WTC11 (cell line): ENCODE results near the gene BMS1. TPM values are rescaled to one million over a fixed set of nuclear protein-coding genes. Genes with fewer than 3 reads are reported as not detected.

Experiments
- ATAC-seq: fragments of 200-7000 bp; cut with Tn5 transposase; 2 replicates; pipeline ENCODE4 v1.10.0; 2021; ENCODE audit warnings: mild to moderate bottlenecking, moderate library complexity
- CTCF ChIA-PET: fragments of 300-600 bp; sonication (Branson Sonifier 250); formaldehyde crosslinking; loops from one replicate; lab custom pipeline; 2021; ENCODE audit warnings: antibody characterized with exemption; lab: Charles Lee
- POLR2A ChIA-PET: fragments of 350-600 bp; sonication (Branson Sonifier 250); formaldehyde crosslinking; loops from one replicate; lab custom pipeline; 2021; ENCODE audit warnings: antibody characterized with exemption; lab: Charles Lee
- DNase-seq: peaks from one replicate; pipeline ENCODE4 v3.0.0; 2021; ENCODE audit warnings: low spot score
- H3K27ac Mint-ChIP-seq: 2 replicates; pipeline ENCODE4 v1.8.0; 2021; ENCODE audit warnings: mixed read lengths
- H3K27me3 Mint-ChIP-seq: 2 replicates; pipeline ENCODE4 v1.8.0; 2021; ENCODE audit warnings: low read depth, mild to moderate bottlenecking, moderate library complexity, mixed read lengths
- H3K36me3 Mint-ChIP-seq: 2 replicates; pipeline ENCODE4 v1.8.0; 2021; ENCODE audit warnings: mixed read lengths
- H3K4me1 Mint-ChIP-seq: 2 replicates; pipeline ENCODE4 v1.8.0; 2022; ENCODE audit warnings: mixed read lengths
- H3K4me3 Mint-ChIP-seq: 2 replicates; pipeline ENCODE4 v1.8.0; 2021; ENCODE audit warnings: mild to moderate bottlenecking, moderate library complexity, mixed read lengths
- H3K9me3 Mint-ChIP-seq: 2 replicates; pipeline ENCODE4 v1.8.0; 2021; ENCODE audit warnings: mixed read lengths
- CREM ChIP-seq: sonication (generic); formaldehyde crosslinking; IDR thresholded peaks from 2 replicates; pipeline ENCODE4 v1.8.1; 2022; ENCODE audit warnings: mild to moderate bottlenecking, missing genetic modification reagents, moderate library complexity
- ERG ChIP-seq: fragments of 250-450 bp; sonication (Bioruptor Pico); IDR thresholded peaks from 2 replicates; pipeline ENCODE4 v1.8.0; 2021; ENCODE audit warnings: mild to moderate bottlenecking
- ESRRA ChIP-seq: sonication (generic); formaldehyde crosslinking; IDR thresholded peaks from 2 replicates; pipeline ENCODE4 v1.8.1; 2022; ENCODE audit warnings: mild to moderate bottlenecking, missing genetic modification reagents, borderline replicate concordance
- FOXJ3 ChIP-seq: sonication (generic); formaldehyde crosslinking; IDR thresholded peaks from 2 replicates; pipeline ENCODE4 v1.9.0; 2021; ENCODE audit warnings: missing genetic modification reagents, mild to moderate bottlenecking, borderline replicate concordance
- FOXK1 ChIP-seq: sonication (generic); formaldehyde crosslinking; IDR thresholded peaks from 2 replicates; pipeline ENCODE4 v1.8.0; 2022; ENCODE audit warnings: mild to moderate bottlenecking, moderate library complexity, missing genetic modification reagents
- GABPB1 ChIP-seq: sonication (generic); formaldehyde crosslinking; IDR thresholded peaks from 2 replicates; pipeline ENCODE4 v1.8.1; 2023; ENCODE audit warnings: mild to moderate bottlenecking, missing genetic modification reagents
- GTF2I ChIP-seq: fragments of 250-450 bp; sonication (Bioruptor Pico); conservative IDR thresholded peaks from 2 replicates; pipeline ENCODE4 v1.4.0; 2021; ENCODE audit warnings: mild to moderate bottlenecking
- IRF1 ChIP-seq: sonication (generic); formaldehyde crosslinking; IDR thresholded peaks from 2 replicates; pipeline ENCODE4 v1.8.0; 2023; ENCODE audit warnings: missing genetic modification reagents
- MYBL2 ChIP-seq: sonication (generic); formaldehyde crosslinking; IDR thresholded peaks from 2 replicates; pipeline ENCODE4 v1.8.1; 2023; ENCODE audit warnings: mild to moderate bottlenecking, moderate library complexity, missing genetic modification reagents
- NFATC4 ChIP-seq: fragments of 250-450 bp; sonication (Bioruptor Pico); IDR thresholded peaks from 2 replicates; pipeline ENCODE4 v1.9.0; 2021; ENCODE audit warnings: mild to moderate bottlenecking
- NR1H2 ChIP-seq: sonication (generic); formaldehyde crosslinking; IDR thresholded peaks from 2 replicates; pipeline ENCODE4 v1.9.0; 2021; ENCODE audit warnings: mild to moderate bottlenecking, moderate library complexity, missing genetic modification reagents
- NR3C1 ChIP-seq: sonication (generic); formaldehyde crosslinking; conservative IDR thresholded peaks from 2 replicates; pipeline ENCODE4 v1.8.1; 2023; ENCODE audit warnings: low read depth, mild to moderate bottlenecking, missing genetic modification reagents
- PRDM15 ChIP-seq: sonication (generic); formaldehyde crosslinking; IDR thresholded peaks from 2 replicates; pipeline ENCODE4 v1.8.0; 2022; ENCODE audit warnings: missing genetic modification reagents
- PRRX2 ChIP-seq: fragments of 250-450 bp; sonication (Bioruptor Pico); IDR thresholded peaks from 2 replicates; pipeline ENCODE4 v1.8.0; 2021; ENCODE audit warnings: mild to moderate bottlenecking
- RELA ChIP-seq: sonication (generic); formaldehyde crosslinking; IDR thresholded peaks from 2 replicates; pipeline ENCODE4 v1.8.1; 2022; ENCODE audit warnings: missing genetic modification reagents, mild to moderate bottlenecking, borderline replicate concordance
- SMAD4 ChIP-seq: sonication (generic); formaldehyde crosslinking; IDR thresholded peaks from 2 replicates; pipeline ENCODE4 v1.8.0; 2022; ENCODE audit warnings: mild to moderate bottlenecking, missing genetic modification reagents
- SOX15 ChIP-seq: fragments of 250-450 bp; sonication (Bioruptor Pico); IDR thresholded peaks from 2 replicates; pipeline ENCODE4 v1.9.0; 2021; ENCODE audit warnings: mild to moderate bottlenecking
- TCF7 ChIP-seq: sonication (generic); formaldehyde crosslinking; IDR thresholded peaks from 2 replicates; pipeline ENCODE4 v1.8.0; 2022; ENCODE audit warnings: mild to moderate bottlenecking, low read depth, missing genetic modification reagents, moderate library complexity
- ZNF121 ChIP-seq: sonication (generic); formaldehyde crosslinking; IDR thresholded peaks from 2 replicates; pipeline ENCODE4 v1.8.0; 2023; ENCODE audit warnings: missing genetic modification reagents
- ZNF317 ChIP-seq: sonication (generic); formaldehyde crosslinking; IDR thresholded peaks from 2 replicates; pipeline ENCODE4 v1.8.1; 2023; ENCODE audit warnings: low read depth, mild to moderate bottlenecking, moderate library complexity, missing genetic modification reagents, borderline replicate concordance
- ZNF423 ChIP-seq: fragments of 250-450 bp; sonication (Bioruptor Pico); IDR thresholded peaks from 2 replicates; pipeline ENCODE4 v2.1.2; 2022; ENCODE audit warnings: mild to moderate bottlenecking, moderate library complexity
- ZNF532 ChIP-seq: fragments of 250-450 bp; sonication (Bioruptor Pico); IDR thresholded peaks from 2 replicates; pipeline ENCODE4 v1.9.0; 2021; ENCODE audit warnings: mild to moderate bottlenecking, borderline replicate concordance
- total RNA-seq: library from RNA; stranded (reverse); gene quantifications from 3 replicates; pipeline ENCODE4 v1.2.3, GENCODE V29; 2021

BMS1 gene
- total RNA-seq, 1 experiment from 2014 or later: 37.7 TPM

GRCh38 chr10:42801135-42801534, 18.5 kb downstream of the BMS1 start:
- POLR2A ChIA-PET: no interaction called here
- no peak for TF ChIP-seq PRDM15 (CRISPR knock-in tag)
- TF ChIP-seq NR3C1 (CRISPR knock-in tag): no peak
- TF ChIP-seq RELA (CRISPR knock-in tag): no peak
- DNase-seq: no peak
- Mint-ChIP-seq H3K27ac (no peak overlapping the region), H3K9me3 (no peaks in the 10 kb centered on the region), H3K4me3 (no peak overlapping the region), H3K4me1 (no peaks in the 10 kb centered on the region), H3K27me3 (no peaks in the 10 kb centered on the region), H3K36me3 (peaks cover 86% of the 10 kb centered on the region)
- CTCF ChIA-PET: no interaction called here
- no peak for ATAC-seq

- Mint-ChIP-seq H3K27ac (no peak overlapping the region), H3K27me3 (no peaks in the 10 kb centered on the region)
- TF ChIP-seq ERG (no peak), GTF2I (no peak), SOX15 (no peak), ZNF532 (no peak), IRF1 (CRISPR knock-in tag) (no peak), MYBL2 (CRISPR knock-in tag) (no peak), NFATC4 (CRISPR knock-in tag) (no peak), ESRRA (CRISPR knock-in tag) (no peak), NR1H2 (CRISPR knock-in tag) (no peak), ZNF423 (CRISPR knock-in tag) (no peak)
- TF ChIP-seq, all 79 proteins: peak for 0
- H3K4me3 Mint-ChIP-seq: no peak overlapping the region
- ATAC-seq (no peak), DNase-seq (no peak)
- peaks cover 3% of the 10 kb centered on the region; the same call in 1 of the 2 replicates for H3K9me3 Mint-ChIP-seq
- peaks cover 84% of the 10 kb centered on the region for H3K36me3 Mint-ChIP-seq
- H3K4me1 Mint-ChIP-seq: no peaks in the 10 kb centered on the region
- POLR2A ChIA-PET: no interaction called here
- CTCF ChIA-PET: no interaction called here
Observed at GRCh38 chr10:42802876-42803275, 20.3 kb downstream of the BMS1 start.

- Mint-ChIP-seq H3K36me3 (peaks cover 74% of the 10 kb centered on the region), H3K27me3 (peaks cover 3% of the 10 kb centered on the region; the same call in 1 of the 2 replicates), H3K27ac (peak overlapping the region; percentile 67; the same call in 1 of the 2 replicates), H3K4me3 (no peak overlapping the region), H3K9me3 (peaks cover 17% of the 10 kb centered on the region), H3K4me1 (peaks cover 28% of the 10 kb centered on the region)
- ATAC-seq (no peak), DNase-seq (no peak)
- ChIA-PET POLR2A (no interaction called here), CTCF (no interaction called here)
- TF ChIP-seq PRRX2 (CRISPR knock-in tag) (no peak), NR1H2 (CRISPR knock-in tag) (no peak), TCF7 (CRISPR knock-in tag) (no peak), SMAD4 (CRISPR knock-in tag) (no peak), GABPB1 (CRISPR knock-in tag) (no peak), FOXK1 (CRISPR knock-in tag) (no peak), FOXJ3 (CRISPR knock-in tag) (no peak), CREM (no peak), ZNF317 (no peak), ZNF121 (no peak)
Observed at GRCh38 chr10:42809676-42810075, 27.1 kb downstream of the BMS1 start.
